ENCODE results near the gene HELQ. TPM values are rescaled to one million over a fixed set of nuclear protein-coding genes. Genes with fewer than 3 reads are reported as not detected.
A peak's percentile ranks its signal among the peaks of the same experiment; 100 is the strongest.

Gene HELQ
- total and polyA plus RNA-seq, 9 of the 15 experiments (the other 6 are each of a cell fraction or from before 2014, with no cell fraction given) = 3.5 to 15.2 (median 11.9) TPM

DNA sequence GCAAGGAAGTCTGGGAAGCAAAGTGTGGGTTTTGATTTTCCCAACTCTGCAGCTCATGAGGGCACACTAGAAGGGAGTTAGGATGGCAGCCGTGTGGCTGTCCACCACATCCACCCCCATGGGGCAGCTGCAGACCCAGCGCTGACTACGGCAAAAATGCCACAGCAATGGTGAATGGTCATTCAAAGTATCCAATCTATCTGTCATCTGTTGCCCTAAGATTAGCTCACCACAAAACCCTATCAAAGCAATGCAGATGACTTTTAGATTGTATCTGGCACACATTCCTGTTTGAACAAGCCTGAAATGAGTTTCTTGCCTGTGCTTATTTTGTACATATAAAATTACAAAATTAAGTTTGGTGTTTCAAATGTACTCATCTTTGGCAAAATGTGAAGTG lies 91.3 kb downstream of the HELQ start (continued):
- TF ChIP-seq CCNT2 (IDR thresholded peaks at IDR 0.05; ENCODE audit: borderline replicate concordance, extremely low read depth, insufficient read length, low read depth, low read length) = peak; percentile 89
- no peak for TF ChIP-seq CHCHD3 (CRISPR knock-in tag; IDR thresholded peaks at IDR 0.05)
- TF ChIP-seq ZNF436 (CRISPR knock-in tag; IDR thresholded peaks at IDR 0.05) = no peak
- TF ChIP-seq KLF10 (CRISPR knock-in tag; IDR thresholded peaks at IDR 0.05) = no peak
- no peak for TF ChIP-seq TCF7L2 (IDR thresholded peaks at IDR 0.05; ENCODE audit: low read depth, low read length)
- TF ChIP-seq ATF1 (CRISPR knock-in tag; IDR thresholded peaks at IDR 0.05) = no peak
- 0 out of 2 replicates have a peak, but pooled peaks have one; percentile 20 for TF ChIP-seq ATF1 (tag; IDR thresholded peaks at IDR 0.05)
- TF ChIP-seq, protein P1, sequence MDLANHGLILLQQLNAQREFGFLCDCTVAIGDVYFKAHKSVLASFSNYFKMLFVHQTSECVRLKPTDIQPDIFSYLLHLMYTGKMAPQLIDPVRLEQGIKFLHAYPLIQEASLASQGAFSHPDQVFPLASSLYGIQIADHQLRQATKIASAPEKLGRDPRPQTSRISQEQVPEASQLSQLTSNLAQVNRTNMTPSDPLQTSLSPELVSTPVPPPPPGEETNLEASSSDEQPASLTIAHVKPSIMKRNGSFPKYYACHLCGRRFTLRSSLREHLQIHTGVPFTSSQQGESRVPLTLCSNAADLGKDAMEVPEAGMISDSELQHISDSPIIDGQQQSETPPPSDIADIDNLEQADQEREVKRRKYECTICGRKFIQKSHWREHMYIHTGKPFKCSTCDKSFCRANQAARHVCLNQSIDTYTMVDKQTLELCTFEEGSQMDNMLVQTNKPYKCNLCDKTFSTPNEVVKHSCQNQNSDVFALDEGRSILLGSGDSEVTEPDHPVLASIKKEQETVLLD (IDR thresholded peaks at IDR 0.05) = no peak
- TF ChIP-seq PTRF (tag; IDR thresholded peaks at IDR 0.05) = no peak
- peak in 1 of 2 experiments; percentile 31; a peak in 1 of 4 replicates for TF ChIP-seq KDM1A (IDR thresholded peaks at IDR 0.05)
- no peak for TF ChIP-seq MNT (conservative IDR thresholded peaks at IDR 0.05)
- TF ChIP-seq RBBP5 (IDR thresholded peaks at IDR 0.05; ENCODE audit: borderline replicate concordance, insufficient read depth, low read length, poor library complexity, severe bottlenecking) = no peak
- no peak for TF ChIP-seq ZNF224 (CRISPR knock-in tag; IDR thresholded peaks at IDR 0.05)
- TF ChIP-seq BCOR (IDR thresholded peaks at IDR 0.05) = peak; percentile 69; the same call in 1 of the 2 replicates
- TF ChIP-seq NCOA2 (IDR thresholded peaks at IDR 0.05; ENCODE audit: partially characterized antibody in 2 of 2) = no peak

Data from K562 (cell line).